HepG2 (cell line): ENCODE measurements around the gene SLC29A1. TPM values are rescaled to one million over a fixed set of nuclear protein-coding genes. Genes with fewer than 3 reads are reported as not detected.

ENCODE experiments used
- AKAP8 ChIP-seq: sonication (generic); formaldehyde crosslinking; IDR thresholded peaks from 2 replicates; pipeline ENCODE4 v1.5.1; 2020; ENCODE audit warnings: mild to moderate bottlenecking, missing genetic modification reagents
- KLF9 ChIP-seq: IDR thresholded peaks from 2 replicates; pipeline ENCODE4 v1.6.1; 2016; ENCODE audit warnings: low read depth
- MATR3 ChIP-seq: sonication (generic); formaldehyde crosslinking; IDR thresholded peaks from 2 replicates; pipeline ENCODE4 v1.4.0; 2020; ENCODE audit warnings: missing genetic modification reagents
- MTF2 ChIP-seq: sonication (generic); formaldehyde crosslinking; IDR thresholded peaks from 2 replicates; pipeline ENCODE4 v1.5.0; 2020; ENCODE audit warnings: missing genetic modification reagents, borderline replicate concordance
- MZF1 ChIP-seq: sonication (generic); formaldehyde crosslinking; IDR thresholded peaks from 2 replicates; pipeline ENCODE4 v1.8.1; 2023; ENCODE audit warnings: mild to moderate bottlenecking, missing genetic modification reagents, borderline replicate concordance
- NONO ChIP-seq, 2 experiments: fragments of 450-650 bp in 1 of 2; sonication (generic) in 1 of 2; formaldehyde crosslinking in 1 of 2; IDR thresholded peaks in 1 of 2; conservative IDR thresholded peaks in 1 of 2; 2 replicates each; pipeline versions ENCODE4 v1.6.1 to v1.8.0; 2017 to 2022; ENCODE audit warnings: mild to moderate bottlenecking in 1 of 2, missing genetic modification reagents in 1 of 2, moderate library complexity in 1 of 2
- PBX3 ChIP-seq: sonication (generic); formaldehyde crosslinking; IDR thresholded peaks from 2 replicates; pipeline ENCODE4 v1.8.1; 2023; ENCODE audit warnings: missing genetic modification reagents, inconsistent platforms, borderline replicate concordance
- SRSF9 ChIP-seq: fragments of 200-400 bp; formaldehyde crosslinking; IDR thresholded peaks from 2 replicates; pipeline ENCODE4 v1.6.1; 2018; ENCODE audit warnings: borderline replicate concordance, mild to moderate bottlenecking, low read depth, low read length; ENCODE audit not compliant: insufficient read depth, poor library complexity, severe bottlenecking
- STAG1 ChIP-seq: sonication (generic); formaldehyde crosslinking; IDR thresholded peaks from 2 replicates; pipeline ENCODE4 v1.4.0; 2020; ENCODE audit warnings: missing genetic modification reagents
- TBX2 ChIP-seq: sonication (generic); formaldehyde crosslinking; IDR thresholded peaks from 2 replicates; pipeline ENCODE4 v1.5.0; 2020; ENCODE audit warnings: missing genetic modification reagents, mild to moderate bottlenecking, borderline replicate concordance
- THRA ChIP-seq: sonication (generic); formaldehyde crosslinking; IDR thresholded peaks from 2 replicates; pipeline ENCODE4 v1.4.0; 2020; ENCODE audit warnings: missing genetic modification reagents, borderline replicate concordance
- TP53 ChIP-seq: sonication (generic); formaldehyde crosslinking; conservative IDR thresholded peaks from 2 replicates; pipeline ENCODE4 v1.4.0; 2020; ENCODE audit warnings: missing genetic modification reagents
- ZBTB7B ChIP-seq: sonication (generic); formaldehyde crosslinking; IDR thresholded peaks from 2 replicates; pipeline ENCODE4 v1.4.0; 2020; ENCODE audit warnings: missing genetic modification reagents
- ZNF260 ChIP-seq: sonication (generic); formaldehyde crosslinking; IDR thresholded peaks from 2 replicates; pipeline ENCODE4 v1.4.0; 2020; ENCODE audit warnings: missing genetic modification reagents, low read depth, mild to moderate bottlenecking, borderline replicate concordance
- ZNF337 ChIP-seq: sonication (generic); formaldehyde crosslinking; IDR thresholded peaks from 2 replicates; pipeline ENCODE4 v1.5.1; 2020; ENCODE audit warnings: missing genetic modification reagents, low read depth, mild to moderate bottlenecking, borderline replicate concordance
- ZNF546 ChIP-seq: sonication (generic); formaldehyde crosslinking; conservative IDR thresholded peaks from 2 replicates; pipeline ENCODE4 v1.8.1; 2023; ENCODE audit warnings: mild to moderate bottlenecking, missing genetic modification reagents
- polyA plus RNA-seq, 8 experiments: library from polyadenylated mRNA; depleted of rRNA in 3 of 8; stranded (reverse) in 7 of 8; unstranded in 1 of 8; fragments of >200 nt; fragmentation: Illumina TruSeq in 4 of 8; extraction: Trizol in 4 of 8; gene quantifications; 2 replicates each; pipeline versions ENCODE4 v1.2.1 to v1.2.3, GENCODE V29; 2011 to 2016; ENCODE audit warnings: low read depth in 4 of 8, missing spikeins in 1 of 8, mixed read lengths in 1 of 8; ENCODE audit not compliant: insufficient read depth in 1 of 8
- total RNA-seq, 5 experiments: library from RNA; depleted of rRNA; stranded (reverse); fragments of >200 nt; fragmentation: Illumina TruSeq; extraction: Trizol; gene quantifications; 2 replicates each; pipeline ENCODE4 v1.2.3, GENCODE V29; 2016; ENCODE audit warnings: low read depth in 1 of 5
- TF ChIP-seq, protein P1 (sequence below): sonication (generic); formaldehyde crosslinking; IDR thresholded peaks from 2 replicates; pipeline ENCODE4 v1.4.0; 2020; ENCODE audit warnings: missing genetic modification reagents, mild to moderate bottlenecking, borderline replicate concordance
- TF ChIP-seq, protein P2 (sequence below): sonication (generic); formaldehyde crosslinking; IDR thresholded peaks from 2 replicates; pipeline ENCODE4 v1.8.1; 2023; ENCODE audit warnings: mild to moderate bottlenecking, missing genetic modification reagents, borderline replicate concordance
- TF ChIP-seq, protein P3 (sequence below): sonication (generic); formaldehyde crosslinking; IDR thresholded peaks from 2 replicates; pipeline ENCODE4 v1.5.0; 2020; ENCODE audit warnings: missing genetic modification reagents, mild to moderate bottlenecking, borderline replicate concordance

Gene SLC29A1
- total and polyA plus RNA-seq, 2 of the 13 experiments (the other 11 are each of a cell fraction or from before 2014, with no cell fraction given), result 43.2 to 106 TPM

DNA sequence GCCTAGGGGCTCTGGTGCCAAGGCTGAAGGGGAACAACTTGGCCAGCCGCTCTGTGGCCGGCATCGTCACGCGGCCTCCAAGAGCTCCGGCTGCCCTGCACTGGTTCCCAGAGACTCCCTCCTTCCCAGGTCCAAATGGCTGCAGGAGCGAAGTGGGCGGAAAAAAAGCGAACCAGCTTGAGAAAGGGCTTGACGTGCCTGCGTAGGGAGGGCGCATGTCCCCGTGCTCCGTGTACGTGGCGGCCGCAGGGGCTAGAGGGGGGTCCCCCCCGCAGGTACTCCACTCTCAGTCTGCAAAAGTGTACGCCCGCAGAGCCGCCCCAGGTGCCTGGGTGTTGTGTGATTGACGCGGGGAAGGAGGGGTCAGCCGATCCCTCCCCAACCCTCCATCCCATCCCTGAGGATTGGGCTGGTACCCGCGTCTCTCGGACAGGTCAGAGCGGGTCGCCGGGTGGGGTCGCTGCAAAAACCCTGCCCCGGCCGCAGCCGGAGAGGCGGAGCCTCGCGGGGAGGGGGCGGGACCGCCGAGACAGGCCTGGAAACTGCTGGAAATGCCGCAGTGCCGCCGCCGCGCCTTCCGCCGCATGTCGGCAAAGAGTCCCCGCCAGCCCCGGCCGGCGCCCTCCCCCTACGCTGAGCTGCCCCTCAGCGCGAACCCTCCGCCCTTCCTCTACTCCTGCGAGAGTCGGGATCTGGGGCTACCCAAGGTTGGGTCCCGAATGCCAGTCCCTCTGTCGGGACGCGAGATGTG lies 22.7 kb downstream of the SLC29A1 start (continued):
- TF ChIP-seq, protein P1, sequence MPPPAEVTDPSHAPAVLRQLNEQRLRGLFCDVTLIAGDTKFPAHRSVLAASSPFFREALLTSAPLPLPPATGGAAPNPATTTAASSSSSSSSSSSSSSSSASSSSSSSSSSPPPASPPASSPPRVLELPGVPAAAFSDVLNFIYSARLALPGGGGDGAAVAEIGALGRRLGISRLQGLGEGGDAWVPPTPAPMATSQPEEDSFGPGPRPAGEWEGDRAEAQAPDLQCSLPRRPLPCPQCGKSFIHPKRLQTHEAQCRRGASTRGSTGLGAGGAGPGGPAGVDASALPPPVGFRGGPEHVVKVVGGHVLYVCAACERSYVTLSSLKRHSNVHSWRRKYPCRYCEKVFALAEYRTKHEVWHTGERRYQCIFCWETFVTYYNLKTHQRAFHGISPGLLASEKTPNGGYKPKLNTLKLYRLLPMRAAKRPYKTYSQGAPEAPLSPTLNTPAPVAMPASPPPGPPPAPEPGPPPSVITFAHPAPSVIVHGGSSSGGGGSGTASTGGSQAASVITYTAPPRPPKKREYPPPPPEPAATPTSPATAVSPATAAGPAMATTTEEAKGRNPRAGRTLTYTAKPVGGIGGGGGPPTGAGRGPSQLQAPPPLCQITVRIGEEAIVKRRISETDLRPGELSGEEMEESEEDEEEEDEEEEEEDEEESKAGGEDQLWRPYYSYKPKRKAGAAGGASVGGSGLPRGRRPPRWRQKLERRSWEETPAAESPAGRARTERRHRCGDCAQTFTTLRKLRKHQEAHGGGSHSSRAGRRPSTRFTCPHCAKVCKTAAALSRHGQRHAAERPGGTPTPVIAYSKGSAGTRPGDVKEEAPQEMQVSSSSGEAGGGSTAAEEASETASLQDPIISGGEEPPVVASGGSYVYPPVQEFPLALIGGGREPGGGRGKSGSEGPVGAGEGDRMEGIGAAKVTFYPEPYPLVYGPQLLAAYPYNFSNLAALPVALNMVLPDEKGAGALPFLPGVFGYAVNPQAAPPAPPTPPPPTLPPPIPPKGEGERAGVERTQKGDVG (CRISPR knock-in tag), result peak; percentile 18; the same call in 1 of the 2 replicates
- peak; percentile 70 for TF ChIP-seq THRA
- TF ChIP-seq, protein P2, sequence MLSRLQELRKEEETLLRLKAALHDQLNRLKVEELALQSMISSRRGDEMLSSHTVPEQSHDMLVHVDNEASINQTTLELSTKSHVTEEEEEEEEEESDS (CRISPR knock-in tag), result peak; percentile 50; the same call in 1 of the 2 replicates
- TF ChIP-seq TBX2 (CRISPR knock-in tag), result peak; percentile 70
- no peak for TF ChIP-seq MZF1
- TF ChIP-seq SRSF9, result no peak
- TF ChIP-seq, protein P3, sequence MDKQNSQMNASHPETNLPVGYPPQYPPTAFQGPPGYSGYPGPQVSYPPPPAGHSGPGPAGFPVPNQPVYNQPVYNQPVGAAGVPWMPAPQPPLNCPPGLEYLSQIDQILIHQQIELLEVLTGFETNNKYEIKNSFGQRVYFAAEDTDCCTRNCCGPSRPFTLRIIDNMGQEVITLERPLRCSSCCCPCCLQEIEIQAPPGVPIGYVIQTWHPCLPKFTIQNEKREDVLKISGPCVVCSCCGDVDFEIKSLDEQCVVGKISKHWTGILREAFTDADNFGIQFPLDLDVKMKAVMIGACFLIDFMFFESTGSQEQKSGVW (CRISPR knock-in tag), result no peak
- TF ChIP-seq AKAP8 (CRISPR knock-in tag), result peak; percentile 88
- TF ChIP-seq STAG1 (CRISPR knock-in tag), result peak; percentile 17; the same call in 1 of the 2 replicates
- peak; percentile 20; the same call in 1 of the 2 replicates for TF ChIP-seq PBX3 (CRISPR knock-in tag)
- 0 out of 2 replicates have a peak, but pooled peaks have one; percentile 4 for TF ChIP-seq MTF2 (CRISPR knock-in tag)
- TF ChIP-seq ZNF337 (CRISPR knock-in tag), result peak; percentile 99
- peak; percentile 95 for TF ChIP-seq ZBTB7B (CRISPR knock-in tag)
- no peak for TF ChIP-seq ZNF260 (CRISPR knock-in tag)
- TF ChIP-seq MATR3 (CRISPR knock-in tag), result no peak
- TF ChIP-seq KLF9 (CRISPR knock-in tag), result peak; percentile 87; the same call in 1 of the 2 replicates
- TF ChIP-seq NONO (IDR thresholded peaks at IDR 0.05), result no peak
- peak; percentile 86; the same call in 1 of the 2 replicates for TF ChIP-seq NONO (CRISPR knock-in tag; conservative IDR thresholded peaks at IDR 0.05)
- TF ChIP-seq TP53 (CRISPR knock-in tag), result peak; percentile 75; the same call in 1 of the 2 replicates
- no peak; the same call in none of the 2 replicates for TF ChIP-seq ZNF546 (CRISPR knock-in tag)
